IgD-negative memory B cell (primary cell): ENCODE data around the gene CYP46A1. TPM values are rescaled to one million over a fixed set of nuclear protein-coding genes. Genes with fewer than 3 reads are reported as not detected.

Experiments
- H3K27ac Mint-ChIP-seq, 3 donors: one replicate each; pipeline ENCODE4 v1.8.0; 2020 to 2022; ENCODE audit warnings: mild to moderate bottlenecking in 3 of 3, mixed read lengths in 3 of 3, moderate library complexity in 1 of 3
- H3K27me3 Mint-ChIP-seq: one replicate; pipeline ENCODE4 v1.8.0; 2021; ENCODE audit warnings: mixed read lengths
- H3K36me3 Mint-ChIP-seq: one replicate; pipeline ENCODE4 v1.8.0; 2020; ENCODE audit warnings: mild to moderate bottlenecking, mixed read lengths
- H3K4me1 Mint-ChIP-seq, 3 donors: one replicate each; pipeline ENCODE4 v1.8.0; 2020 to 2022; ENCODE audit warnings: mixed read lengths in 3 of 3, mild to moderate bottlenecking in 1 of 3
- H3K4me3 Mint-ChIP-seq, 4 donors: one replicate each; pipeline ENCODE4 v1.8.0; 2020 to 2022; ENCODE audit warnings: mild to moderate bottlenecking in 4 of 4, mixed read lengths in 4 of 4, moderate library complexity in 3 of 4
- H3K9me3 Mint-ChIP-seq, 3 donors: one replicate each; pipeline ENCODE4 v1.8.0; 2020 to 2021; ENCODE audit warnings: mixed read lengths in 3 of 3, mild to moderate bottlenecking in 1 of 3
- polyA plus RNA-seq: library from polyadenylated mRNA; unstranded; fragments of 300-500 nt; fragmentation: Illumina TruSeq; gene quantifications from one replicate; pipeline ENCODE4 v1.2.3, GENCODE V29; 2021

CYP46A1 gene
- polyA plus RNA-seq, 1 donor from 2014 or later: not detected

GRCh38 chr14:99736603-99737371 is 52.7 kb downstream of the CYP46A1 start:
- Mint-ChIP-seq H3K36me3 (no peaks in the 10 kb centered on the region), H3K4me1 (no peaks in the 10 kb centered on the region), H3K27me3 (peaks cover 22% of the 10 kb centered on the region), H3K4me3 (no peak overlapping the region), H3K9me3 (no peaks in the 10 kb centered on the region), H3K27ac (no peak overlapping the region)

- H3K4me3 Mint-ChIP-seq: no peak overlapping the region
- H3K36me3 Mint-ChIP-seq: no peaks in the 10 kb centered on the region
- H3K27me3 Mint-ChIP-seq: peaks cover 22% of the 10 kb centered on the region
- no peaks in the 10 kb centered on the region for H3K9me3 Mint-ChIP-seq
- H3K27ac Mint-ChIP-seq: no peak overlapping the region
- no peaks in the 10 kb centered on the region for H3K4me1 Mint-ChIP-seq
Observed at GRCh38 chr14:99737451-99737951, 53.4 kb downstream of the CYP46A1 start.

GRCh38 chr14:99737956-99738667 is 54.0 kb downstream of the CYP46A1 start:
- Mint-ChIP-seq H3K4me3 (no peak overlapping the region), H3K9me3 (no peaks in the 10 kb centered on the region), H3K27ac (no peak overlapping the region), H3K4me1 (no peaks in the 10 kb centered on the region), H3K27me3 (peaks cover 26% of the 10 kb centered on the region), H3K36me3 (no peaks in the 10 kb centered on the region)

GRCh38 chr14:99740411-99740810 is 56.3 kb downstream of the CYP46A1 start:
- H3K9me3 Mint-ChIP-seq: no peaks in the 10 kb centered on the region
- H3K27me3 Mint-ChIP-seq: peaks cover 31% of the 10 kb centered on the region
- no peaks in the 10 kb centered on the region for H3K36me3 Mint-ChIP-seq
- H3K4me1 Mint-ChIP-seq: no peaks in the 10 kb centered on the region
- no peak overlapping the region for H3K27ac Mint-ChIP-seq
- H3K4me3 Mint-ChIP-seq: no peak overlapping the region

GRCh38 chr14:99741227-99741976 is 57.3 kb downstream of the CYP46A1 start:
- Mint-ChIP-seq H3K27me3 (peaks cover 29% of the 10 kb centered on the region), H3K27ac (no peak overlapping the region), H3K4me1 (no peaks in the 10 kb centered on the region), H3K4me3 (no peak overlapping the region), H3K9me3 (no peaks in the 10 kb centered on the region), H3K36me3 (no peaks in the 10 kb centered on the region)

- Mint-ChIP-seq H3K4me1 (no peaks in the 10 kb centered on the region), H3K27ac (no peak overlapping the region), H3K36me3 (no peaks in the 10 kb centered on the region), H3K9me3 (no peaks in the 10 kb centered on the region), H3K27me3 (peaks cover 27% of the 10 kb centered on the region), H3K4me3 (no peak overlapping the region)
Observed at GRCh38 chr14:99742074-99742473, 58.0 kb downstream of the CYP46A1 start.

- Mint-ChIP-seq H3K27ac (no peak overlapping the region), H3K4me1 (no peaks in the 10 kb centered on the region), H3K4me3 (no peak overlapping the region), H3K36me3 (no peaks in the 10 kb centered on the region), H3K9me3 (no peaks in the 10 kb centered on the region), H3K27me3 (peaks cover 33% of the 10 kb centered on the region)
Observed at GRCh38 chr14:99742509-99743487, 58.7 kb downstream of the CYP46A1 start.

GRCh38 chr14:99744199-99744872 is 60.2 kb downstream of the CYP46A1 start:
- H3K36me3 Mint-ChIP-seq: no peaks in the 10 kb centered on the region

GRCh38 chr14:99744873-99745224 is 60.8 kb downstream of the CYP46A1 start:
- no peaks in the 10 kb centered on the region for H3K4me1 Mint-ChIP-seq
- H3K36me3 Mint-ChIP-seq: no peaks in the 10 kb centered on the region
- H3K27ac Mint-ChIP-seq: no peak overlapping the region
- H3K27me3 Mint-ChIP-seq: peaks cover 42% of the 10 kb centered on the region
- no peaks in the 10 kb centered on the region for H3K9me3 Mint-ChIP-seq
- no peak overlapping the region for H3K4me3 Mint-ChIP-seq

More at GRCh38 chr14:99744199-99744872, 60.2 kb downstream of the CYP46A1 start:
- H3K27ac Mint-ChIP-seq: no peak overlapping the region
- H3K4me1 Mint-ChIP-seq: no peaks in the 10 kb centered on the region
- peaks cover 37% of the 10 kb centered on the region for H3K27me3 Mint-ChIP-seq
- H3K9me3 Mint-ChIP-seq: no peaks in the 10 kb centered on the region
- H3K4me3 Mint-ChIP-seq: no peak overlapping the region

GRCh38 chr14:99745307-99745951 is 61.3 kb downstream of the CYP46A1 start:
- Mint-ChIP-seq H3K36me3 (no peaks in the 10 kb centered on the region), H3K9me3 (no peaks in the 10 kb centered on the region), H3K27me3 (peaks cover 43% of the 10 kb centered on the region), H3K4me1 (no peaks in the 10 kb centered on the region), H3K27ac (no peak overlapping the region), H3K4me3 (no peak overlapping the region)

- H3K27me3 Mint-ChIP-seq: peaks cover 43% of the 10 kb centered on the region
Observed at GRCh38 chr14:99747167-99747566, 63.1 kb downstream of the CYP46A1 start.

GRCh38 chr14:99747582-99748330 is 63.7 kb downstream of the CYP46A1 start:
- H3K9me3 Mint-ChIP-seq: peaks cover 0 to 2% (median 0%) of the 10 kb centered on the region in 3 donors
- H3K27ac Mint-ChIP-seq: no peak overlapping the region
- no peaks in the 10 kb centered on the region for H3K36me3 Mint-ChIP-seq
- peaks cover 0 to 2% (median 0%) of the 10 kb centered on the region in 3 donors for H3K4me1 Mint-ChIP-seq
- no peak overlapping the region for H3K4me3 Mint-ChIP-seq
- H3K27me3 Mint-ChIP-seq: peaks cover 44% of the 10 kb centered on the region

More at GRCh38 chr14:99747167-99747566, 63.1 kb downstream of the CYP46A1 start:
- H3K27ac Mint-ChIP-seq: no peak overlapping the region
- H3K4me1 Mint-ChIP-seq: peaks cover 0 to 1% (median 0%) of the 10 kb centered on the region in 3 donors
- peaks cover 0 to 2% (median 0%) of the 10 kb centered on the region in 3 donors for H3K9me3 Mint-ChIP-seq
- no peaks in the 10 kb centered on the region for H3K36me3 Mint-ChIP-seq
- no peak overlapping the region for H3K4me3 Mint-ChIP-seq

- H3K9me3 Mint-ChIP-seq: peaks cover 0 to 4% (median 0%) of the 10 kb centered on the region in 3 donors
- peaks cover 44% of the 10 kb centered on the region for H3K27me3 Mint-ChIP-seq
- H3K4me3 Mint-ChIP-seq: no peak overlapping the region
- H3K36me3 Mint-ChIP-seq: no peaks in the 10 kb centered on the region
- peaks cover 0 to 4% (median 2%) of the 10 kb centered on the region in 3 donors for H3K4me1 Mint-ChIP-seq
- no peak overlapping the region for H3K27ac Mint-ChIP-seq
Observed at GRCh38 chr14:99748529-99748928, 64.4 kb downstream of the CYP46A1 start.
